Esophagus muscularis mucosa (tissue), 3 donors: Measurements from ENCODE around the gene MAGI1.

Experiments used
- EP300 ChIP-seq: sonication (generic); formaldehyde crosslinking; IDR thresholded peaks from one replicate; pipeline ENCODE4 v1.6.1; 2017; ENCODE audit warnings: antibody characterized with exemption
- POLR2AphosphoS5 ChIP-seq, 2 donors: sonication (generic); formaldehyde crosslinking; IDR thresholded peaks; one replicate each; pipeline ENCODE4 v1.6.1; 2017; ENCODE audit warnings: antibody characterized with exemption in 2 of 2

DNA sequence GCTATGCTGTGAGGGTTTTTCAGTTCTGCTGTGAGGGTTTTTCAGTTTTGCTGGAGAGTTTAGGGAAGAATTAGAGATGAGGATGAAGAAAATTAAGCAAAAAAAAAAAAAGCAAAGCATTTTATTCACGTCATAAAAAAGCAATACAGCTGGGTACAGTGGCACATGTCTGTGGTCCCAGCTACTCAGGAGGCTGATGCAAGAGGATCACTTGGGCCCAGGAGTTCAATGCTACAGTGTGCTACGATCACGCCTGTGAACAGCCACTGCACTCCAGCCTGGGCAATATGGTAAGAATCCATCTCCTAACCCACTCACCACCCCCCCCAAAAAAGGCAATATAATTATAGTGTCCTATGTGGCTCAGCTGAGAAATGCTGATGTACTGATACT is 162.7 kb downstream of the MAGI1 start:
- TF ChIP-seq EP300 (no peak), POLR2AphosphoS5 (IDR thresholded peaks at IDR 0.05) (no peak)
